Retinal pigment epithelial cell (primary cell): ENCODE results near the gene DDAH2.

Source experiments
- DNase-seq: peaks from one replicate; pipeline ENCODE4 v3.0.0-alpha.2; 2010; ENCODE audit warnings: low read depth
- H3K4me3 ChIP-seq: 2 replicates; pipeline ENCODE4 v1.5.1; 2011; ENCODE audit warnings: mild to moderate bottlenecking, low read length, control low read depth, moderate library complexity
- TF ChIP-seq, protein P1 (sequence below): conservative IDR thresholded peaks from 2 replicates; pipeline ENCODE4 v1.5.1; 2011; ENCODE audit warnings: low read depth, low read length, control low read depth, inconsistent platforms

DDAH2 gene

DNA sequence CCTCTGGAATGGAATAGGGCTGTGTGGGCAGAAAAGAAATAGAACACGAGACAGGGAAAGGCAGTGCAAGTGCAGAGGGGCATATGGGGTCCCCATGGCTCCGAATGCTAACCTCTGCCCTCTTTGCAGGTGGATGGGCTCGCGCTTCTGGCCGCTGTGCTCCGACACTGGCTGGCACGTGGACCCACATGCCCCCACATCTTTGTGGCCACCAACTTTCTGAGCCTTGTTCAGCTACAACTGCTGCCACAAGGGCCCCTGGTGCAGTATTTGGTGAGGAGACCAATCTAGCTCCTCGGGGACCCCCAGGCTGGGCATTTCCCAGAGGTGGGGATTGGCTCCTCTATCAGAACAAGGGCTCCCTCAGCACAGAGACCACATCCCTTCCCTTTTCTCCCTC, 32.2 kb upstream of the DDAH2 start:
- H3K4me3 ChIP-seq, result no peak overlapping the region
- no peak for DNase-seq
- TF ChIP-seq, protein P1, sequence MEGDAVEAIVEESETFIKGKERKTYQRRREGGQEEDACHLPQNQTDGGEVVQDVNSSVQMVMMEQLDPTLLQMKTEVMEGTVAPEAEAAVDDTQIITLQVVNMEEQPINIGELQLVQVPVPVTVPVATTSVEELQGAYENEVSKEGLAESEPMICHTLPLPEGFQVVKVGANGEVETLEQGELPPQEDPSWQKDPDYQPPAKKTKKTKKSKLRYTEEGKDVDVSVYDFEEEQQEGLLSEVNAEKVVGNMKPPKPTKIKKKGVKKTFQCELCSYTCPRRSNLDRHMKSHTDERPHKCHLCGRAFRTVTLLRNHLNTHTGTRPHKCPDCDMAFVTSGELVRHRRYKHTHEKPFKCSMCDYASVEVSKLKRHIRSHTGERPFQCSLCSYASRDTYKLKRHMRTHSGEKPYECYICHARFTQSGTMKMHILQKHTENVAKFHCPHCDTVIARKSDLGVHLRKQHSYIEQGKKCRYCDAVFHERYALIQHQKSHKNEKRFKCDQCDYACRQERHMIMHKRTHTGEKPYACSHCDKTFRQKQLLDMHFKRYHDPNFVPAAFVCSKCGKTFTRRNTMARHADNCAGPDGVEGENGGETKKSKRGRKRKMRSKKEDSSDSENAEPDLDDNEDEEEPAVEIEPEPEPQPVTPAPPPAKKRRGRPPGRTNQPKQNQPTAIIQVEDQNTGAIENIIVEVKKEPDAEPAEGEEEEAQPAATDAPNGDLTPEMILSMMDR, result no peak

DNA sequence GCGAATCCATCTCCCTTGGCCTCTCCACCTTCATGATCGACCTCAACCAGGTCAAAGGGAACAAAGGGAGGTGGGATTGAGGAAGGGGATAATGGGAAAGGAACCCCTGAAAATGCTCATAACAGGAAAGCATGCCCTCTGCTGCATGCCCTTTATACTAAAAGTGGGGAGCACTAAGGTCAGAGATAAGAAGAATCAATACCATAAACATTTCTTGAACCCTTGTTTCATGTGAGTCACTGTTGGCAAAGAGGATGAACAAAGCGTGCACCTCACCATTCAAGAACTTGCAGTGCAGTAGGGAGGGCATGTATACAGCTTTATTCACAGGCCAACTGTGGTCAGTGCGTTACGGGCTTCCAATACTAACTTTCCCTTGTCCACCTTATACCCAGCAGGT, 31.7 kb upstream of the DDAH2 start:
- TF ChIP-seq, protein P1, result no peak
- DNase-seq, result no peak
- no peak overlapping the region for H3K4me3 ChIP-seq

DNA sequence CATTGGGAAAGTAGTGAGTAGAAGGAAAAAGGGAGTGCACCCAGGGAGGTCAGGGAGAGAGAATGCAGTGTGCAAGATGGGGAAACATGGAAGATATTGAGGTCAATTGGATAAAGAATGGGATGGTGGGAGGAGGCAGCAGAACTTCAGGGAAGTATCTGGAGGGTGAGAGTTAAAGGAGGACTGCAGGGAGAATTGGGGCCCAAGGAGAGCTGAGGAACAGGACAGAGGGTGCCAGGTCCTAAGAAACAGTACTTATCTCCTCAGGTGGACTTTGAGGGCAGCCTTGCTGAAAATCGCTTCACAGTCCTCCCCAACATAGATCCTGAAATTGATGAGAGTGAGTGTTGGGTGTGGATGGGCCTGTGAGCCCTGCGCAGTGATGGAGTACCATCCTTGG, 29.2 kb upstream of the DDAH2 start:
- H3K4me3 ChIP-seq, result no peak overlapping the region
- no peak for DNase-seq
- TF ChIP-seq, protein P1, result no peak

DNA sequence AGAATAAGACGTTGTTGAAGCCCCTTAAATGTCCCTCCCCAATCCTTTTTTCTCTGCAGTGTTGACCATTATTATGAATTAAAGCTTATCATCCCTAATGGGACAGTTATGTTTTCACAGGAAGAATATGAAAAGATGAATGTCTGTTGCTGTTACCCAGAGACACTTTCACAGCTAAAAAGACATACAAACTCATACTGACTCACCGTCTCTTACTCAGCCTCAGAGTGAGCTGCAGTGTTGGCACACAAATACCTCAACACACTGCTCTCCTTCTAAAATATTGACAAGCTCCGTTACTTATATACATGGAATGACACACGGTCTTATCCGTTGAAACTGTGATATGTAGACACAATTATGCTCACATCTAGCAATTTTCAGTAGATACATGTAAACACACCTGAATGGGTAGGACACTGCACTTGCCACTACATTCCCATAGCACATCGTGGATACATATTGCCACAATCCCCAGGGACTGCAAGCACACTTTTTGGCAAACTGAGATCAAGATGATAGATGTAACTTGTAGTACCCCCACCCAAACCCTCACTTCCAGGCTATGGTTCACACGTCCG, 23.7 kb upstream of the DDAH2 start:
- DNase-seq, result no peak
- H3K4me3 ChIP-seq, result no peak overlapping the region
- TF ChIP-seq, protein P1, result no peak

DNA sequence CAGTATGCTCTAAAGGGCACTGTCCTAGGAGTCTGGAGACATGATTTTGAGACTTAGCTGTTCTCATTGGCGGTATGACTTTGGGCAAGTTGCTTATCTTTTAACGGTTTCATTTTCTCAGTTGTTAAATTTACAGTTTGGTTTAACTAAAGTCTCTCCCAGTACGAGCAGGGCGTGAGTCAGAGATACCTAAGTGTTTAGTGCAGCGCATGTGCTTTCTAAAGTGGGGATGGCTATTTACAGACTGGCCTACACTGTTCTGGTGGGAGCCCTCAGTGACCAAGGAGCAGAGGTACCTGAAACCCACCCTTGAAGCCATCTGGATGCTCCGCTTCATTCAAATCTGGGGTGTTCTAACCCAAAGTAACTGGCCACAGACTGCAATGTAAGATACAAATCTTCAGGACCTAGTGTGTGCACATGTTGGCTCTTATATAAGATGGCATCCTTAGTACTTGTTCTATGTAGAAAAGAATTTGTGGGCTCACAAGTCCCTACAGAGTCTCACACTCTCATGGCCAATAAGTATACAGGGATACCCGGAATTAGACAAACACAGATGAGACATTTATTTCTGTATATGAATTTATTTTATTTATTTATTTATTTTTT, 21.4 kb upstream of the DDAH2 start:
- TF ChIP-seq, protein P1, result no peak
- DNase-seq, result no peak
- no peak overlapping the region for H3K4me3 ChIP-seq

DNA sequence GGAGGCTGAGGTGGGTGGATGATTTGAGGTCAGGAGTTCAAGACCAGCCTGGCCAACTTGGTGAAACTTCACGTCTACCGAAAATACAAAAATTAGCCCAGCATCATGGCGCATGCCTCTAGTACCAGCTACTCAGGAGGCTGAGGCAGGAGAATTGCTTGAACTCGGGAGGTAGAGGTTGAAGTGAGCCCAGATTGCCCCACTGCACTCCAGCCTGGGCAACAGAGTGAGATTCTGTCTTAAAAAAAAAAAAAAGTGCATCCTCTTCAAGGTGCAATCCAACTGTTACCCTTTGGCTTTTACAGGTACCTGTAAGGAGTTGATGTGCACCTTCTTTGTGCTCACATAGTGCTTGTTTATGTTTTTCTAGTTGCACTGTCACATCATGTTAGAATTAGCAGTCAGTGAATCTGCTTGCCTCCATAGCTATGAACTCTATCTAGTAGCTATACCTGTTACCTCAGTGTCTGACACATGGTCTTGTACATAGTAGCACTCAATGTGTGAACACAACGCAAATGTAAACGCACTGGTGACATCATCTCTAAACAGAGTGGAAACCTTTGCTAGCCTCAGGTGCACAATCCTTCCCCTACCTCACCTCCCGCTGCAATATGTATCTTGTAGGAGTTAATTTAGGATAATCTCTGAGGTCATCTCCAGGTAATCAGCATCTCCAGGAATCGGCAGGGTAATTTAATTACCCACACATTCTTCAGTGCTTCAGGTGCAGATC, 20.4 kb upstream of the DDAH2 start:
- TF ChIP-seq, protein P1, result no peak
- no peak for DNase-seq
- H3K4me3 ChIP-seq, result no peak overlapping the region

DNA sequence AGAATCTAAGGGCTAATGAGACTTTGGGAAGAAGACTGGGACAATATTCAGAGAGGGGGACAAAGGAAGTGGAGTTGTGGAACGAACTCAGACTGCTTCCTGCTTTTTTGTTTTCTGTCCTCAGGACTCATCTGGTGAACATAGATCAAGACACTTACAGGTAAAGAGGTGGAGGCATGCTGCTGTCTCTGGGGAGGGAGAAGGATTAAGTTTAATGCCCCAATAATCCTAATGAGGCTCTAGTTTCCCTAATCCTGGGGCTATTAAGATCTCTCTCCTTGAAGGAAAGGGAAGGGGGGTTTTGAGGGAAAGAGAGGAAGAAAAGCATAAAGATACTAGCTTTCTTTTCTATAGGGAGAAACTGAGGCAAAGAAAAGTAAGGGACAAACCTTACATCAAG, 15.3 kb upstream of the DDAH2 start:
- TF ChIP-seq, protein P1, result no peak
- H3K4me3 ChIP-seq, result no peak overlapping the region
- no peak for DNase-seq
